ENCODE results near the gene MTRF1L. TPM values are rescaled to one million over a fixed set of nuclear protein-coding genes. Genes with fewer than 3 reads are reported as not detected.

MTRF1L gene
- total and polyA plus RNA-seq, 2 of the 13 experiments (the other 11 are each of a cell fraction or from before 2014, with no cell fraction given) = 17.6 to 28.7 TPM

- WGBS (ENCODE audit: low lambda C conversion rate) = 10% methylated on average over 7 of the region's 7 CpGs
- Histone ChIP-seq H3K79me2 (ENCODE audit: insufficient read depth, low read length) (no peaks in the 10 kb centered on the region), H3K4me1 (ENCODE audit: insufficient read depth, low read length) (peaks cover 9% of the 10 kb centered on the region; the same call in 1 of the 2 replicates), H2AFZ (ENCODE audit: low read length) (no peak overlapping the region), H4K20me1 (ENCODE audit: insufficient read depth, low read length) (no peaks in the 10 kb centered on the region), H3K9me3 (ENCODE audit: low read length) (peaks cover 9% of the 10 kb centered on the region), H3K4me2 (ENCODE audit: low read depth, low read length) (no peak overlapping the region), H3K9ac (ENCODE audit: insufficient read depth, low read depth, low read length) (no peak overlapping the region), H3K36me3 (replicated peaks in 1 of 2; ENCODE audit: control insufficient read depth in 1 of 2, insufficient read depth in 2 of 2, low read length in 2 of 2) (no peaks in the 10 kb centered on the region), H3K27ac (ENCODE audit: extremely low read length, insufficient read depth, low read length) (no peak overlapping the region), H3K4me3 (replicated peaks in 1 of 3; ENCODE audit: insufficient read depth in 1 of 3, low read depth in 2 of 3, low read length in 3 of 3) (no peak overlapping the region), H3K27me3 (ENCODE audit: control insufficient read depth in 1 of 2, insufficient read depth in 2 of 2, low read length in 2 of 2) (peaks cover 2 to 5% of the 10 kb centered on the region in 2 experiments; a peak in 2 of 5 replicates)
- BruUV-seq (replicated peaks) = no TSS peak
- intact Hi-C loops (cut with micrococcal nuclease; ENCODE audit: unreplicated experiment) (loop anchor here (1.0 kb wide), 2 partner anchors 89 to 401 kb away; no protein-coding TSS in a partner anchor), in situ Hi-C loops (cut with HindIII; ENCODE audit: extremely low pct_ligation_motif_present, low pct_unique_long_range_greater_than_20kb) (loop anchor here (10.0 kb wide), 1 partner anchor 208 kb away; no protein-coding TSS in a partner anchor)
- POLR2A ChIA-PET = no interaction called here
- DNase-seq (ENCODE audit: low spot score) (peak; percentile 50), FAIRE-seq (peak; percentile 40), ATAC-seq (0 out of 3 replicates have a peak, but pooled peaks have one; percentile 13)
- CTCF ChIA-PET (ENCODE audit: low intra/inter-chr PET ratio, low total read pairs) = interaction anchor here (1.2 to 2.8 kb wide), 2 partner anchors 88 to 401 kb away, joined by 4 to 13 read pairs; no protein-coding TSS in a partner anchor
- TF ChIP-seq ZNF296 (CRISPR knock-in tag; conservative IDR thresholded peaks at IDR 0.05) (no peak), ATF7-NPFF (CRISPR knock-in tag; IDR thresholded peaks at IDR 0.05; ENCODE audit: low read depth) (no peak), GPN1 (CRISPR knock-in tag; IDR thresholded peaks at IDR 0.05; ENCODE audit: borderline replicate concordance) (no peak), DR1 (CRISPR knock-in tag; IDR thresholded peaks at IDR 0.05) (no peak), SMC3 (IDR thresholded peaks at IDR 0.05; ENCODE audit: low read length) (peak; percentile 44; the same call in 1 of the 2 replicates), NCOA5 (CRISPR knock-in tag; IDR thresholded peaks at IDR 0.05) (no peak), MAFF (IDR thresholded peaks at IDR 0.05; ENCODE audit: low read depth, low read length) (0 out of 2 replicates have a peak, but pooled peaks have one; percentile 4), CTCF (CRISPR knock-in tag; IDR thresholded peaks at IDR 0.05) (peak; percentile 65), CAMTA2 (CRISPR knock-in tag; IDR thresholded peaks at IDR 0.05; ENCODE audit: borderline replicate concordance) (no peak), STAG1 (CRISPR knock-in tag; IDR thresholded peaks at IDR 0.05) (peak; percentile 67), FLYWCH1 (CRISPR knock-in tag; IDR thresholded peaks at IDR 0.05) (no peak), IKZF5 (CRISPR knock-in tag; IDR thresholded peaks at IDR 0.05) (no peak), ZBTB33 (CRISPR knock-in tag; IDR thresholded peaks at IDR 0.05) (no peak), NR2F1 (CRISPR knock-in tag; IDR thresholded peaks at IDR 0.05) (no peak), SRSF9 (IDR thresholded peaks at IDR 0.05; ENCODE audit: borderline replicate concordance, insufficient read depth, low read depth, low read length, poor library complexity, severe bottlenecking) (no peak), RAD21 (CRISPR knock-in tag; IDR thresholded peaks at IDR 0.05) (peak; percentile 9; the same call in 1 of the 2 replicates), FOXA3 (CRISPR knock-in tag; IDR thresholded peaks at IDR 0.05) (peak; percentile 20; the same call in 1 of the 2 replicates), BATF2 (CRISPR knock-in tag; IDR thresholded peaks at IDR 0.05) (no peak), MYC (CRISPR knock-in tag; IDR thresholded peaks at IDR 0.05; ENCODE audit: borderline replicate concordance) (no peak)
These were observed 49.5 kb downstream of the MTRF1L start for GRCh38 chr6:152952866-152953509.

Data from HepG2 (cell line).